ENCODE results near the gene APMAP.

Gene APMAP

DNA sequence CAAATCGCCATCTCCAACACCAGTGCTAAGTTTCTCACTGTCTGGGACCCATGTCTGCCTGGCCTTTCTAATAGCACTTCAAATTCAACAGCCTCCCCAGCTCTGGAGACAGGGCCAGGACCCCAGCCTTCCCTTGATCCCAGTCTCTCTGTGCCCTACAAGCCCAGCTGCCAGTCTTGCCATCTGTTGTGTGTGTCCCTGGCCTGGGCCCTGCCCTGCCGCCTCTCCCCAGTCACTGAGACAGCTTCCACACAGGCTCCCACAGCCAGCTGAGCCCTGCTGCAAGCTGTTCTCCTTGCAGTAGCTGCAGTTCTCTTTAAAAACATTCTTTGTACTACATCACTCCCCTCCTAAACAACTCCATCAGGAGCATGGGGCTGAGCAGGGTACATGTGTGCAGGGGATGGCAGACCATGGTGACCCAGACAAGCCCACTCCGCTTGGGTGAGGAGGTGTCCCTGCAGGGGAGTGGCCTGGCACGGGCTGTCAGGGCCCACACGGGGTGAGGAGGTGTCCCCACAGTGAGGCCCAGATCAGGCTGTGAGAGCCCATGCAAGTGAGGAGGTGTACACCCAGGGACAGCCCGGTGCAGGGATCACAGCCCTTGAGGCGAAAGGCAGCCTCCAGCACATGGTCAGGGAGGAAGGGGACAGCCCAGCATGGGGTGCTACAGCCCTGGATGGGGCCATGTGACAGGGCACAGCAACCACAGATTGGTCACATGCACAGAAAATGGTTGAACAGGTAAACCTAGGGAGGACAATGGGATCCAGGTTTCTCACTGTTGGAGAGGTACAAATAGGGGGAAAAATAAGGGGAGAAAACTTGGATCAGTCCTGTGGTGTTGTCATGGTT is 27.3 kb downstream of the APMAP start:
- no peak for DNase-seq (ENCODE audit: low read depth)

GRCh38 chr20:24964506-24964840 is 28.1 kb downstream of the APMAP start:
- no peak for DNase-seq (ENCODE audit: low read depth)

- no peak for DNase-seq (ENCODE audit: low read depth)
These were observed 28.7 kb downstream of the APMAP start for GRCh38 chr20:24963672-24964505.

DNA sequence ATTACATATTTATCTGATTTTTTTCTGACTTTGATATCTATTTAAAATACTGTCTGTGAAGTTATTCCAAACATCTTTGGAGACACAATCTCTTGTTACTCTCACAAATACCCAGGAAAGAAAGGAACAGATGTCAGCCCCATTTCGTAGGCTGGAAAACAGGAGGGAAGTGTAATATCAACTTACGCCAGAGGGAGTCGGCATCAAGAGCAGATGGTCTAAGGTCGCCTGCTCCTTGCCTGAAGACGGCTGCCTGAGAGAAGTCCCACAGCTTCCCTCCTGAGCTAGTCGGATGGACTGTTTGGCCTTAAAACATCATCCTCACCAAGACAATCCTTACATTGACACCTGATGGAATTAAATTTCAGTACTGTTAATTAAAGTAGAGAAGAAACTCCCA is 30.0 kb downstream of the APMAP start:
- no peak for DNase-seq (ENCODE audit: low read depth)

GRCh38 chr20:24962182-24962492 is 30.4 kb downstream of the APMAP start:
- DNase-seq (ENCODE audit: low read depth): no peak

DNA sequence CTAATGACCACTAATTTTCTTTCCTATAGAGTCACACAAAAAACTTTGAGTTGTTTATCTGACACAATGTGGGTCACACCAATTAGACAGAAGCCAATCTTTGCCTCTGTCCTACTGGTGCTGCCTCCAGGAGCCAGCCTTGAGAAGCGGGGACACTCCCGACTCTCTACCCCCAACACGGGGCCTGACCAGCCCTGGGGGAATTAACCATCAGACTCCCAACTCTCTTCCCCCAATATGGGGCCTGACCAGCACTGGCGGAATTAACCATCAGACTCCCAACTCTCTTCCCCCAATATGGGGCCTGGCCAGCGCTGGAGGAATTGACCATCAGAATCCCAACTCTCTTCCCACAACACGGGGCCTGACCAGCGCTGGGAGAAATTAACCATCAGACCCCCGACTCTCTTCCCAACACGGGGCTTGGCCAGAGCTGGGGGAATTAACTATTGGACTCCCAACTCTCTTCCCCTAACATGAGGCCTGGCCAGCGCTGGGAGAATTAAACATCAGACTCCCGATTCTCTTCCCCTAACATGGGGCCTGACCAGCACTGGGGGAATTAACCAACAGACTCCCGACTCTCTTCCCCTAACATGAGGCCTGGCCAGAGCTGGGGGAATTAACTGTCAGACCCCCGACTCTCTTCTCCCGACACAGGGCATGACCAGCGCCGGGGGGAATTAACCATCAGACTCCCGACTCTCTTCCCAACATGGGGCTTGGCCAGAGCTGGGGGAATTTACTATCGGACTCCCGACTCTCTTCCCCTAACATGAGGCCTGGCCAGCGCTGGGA is 31.0 kb downstream of the APMAP start:
- no peak for DNase-seq (ENCODE audit: low read depth)

DNA sequence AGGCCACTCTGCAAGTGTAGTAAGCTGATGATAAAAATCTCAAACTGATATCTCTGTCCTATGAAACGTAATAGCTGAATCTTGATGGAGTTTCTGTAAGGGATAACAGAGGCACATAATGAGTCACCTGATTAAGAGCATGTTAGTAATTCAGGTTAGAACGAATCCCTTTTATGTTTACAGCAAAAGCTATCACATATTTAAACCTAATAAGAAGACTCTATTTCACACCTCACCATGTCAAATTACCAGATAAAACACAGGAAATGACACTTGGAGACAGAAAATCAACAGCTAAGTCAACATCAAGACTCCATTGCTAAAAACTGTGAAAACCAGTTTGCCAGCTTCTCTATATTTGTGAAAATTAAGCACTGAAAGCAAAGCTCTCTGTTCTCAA is 31.7 kb downstream of the APMAP start:
- no peak for DNase-seq (ENCODE audit: low read depth)

DNA sequence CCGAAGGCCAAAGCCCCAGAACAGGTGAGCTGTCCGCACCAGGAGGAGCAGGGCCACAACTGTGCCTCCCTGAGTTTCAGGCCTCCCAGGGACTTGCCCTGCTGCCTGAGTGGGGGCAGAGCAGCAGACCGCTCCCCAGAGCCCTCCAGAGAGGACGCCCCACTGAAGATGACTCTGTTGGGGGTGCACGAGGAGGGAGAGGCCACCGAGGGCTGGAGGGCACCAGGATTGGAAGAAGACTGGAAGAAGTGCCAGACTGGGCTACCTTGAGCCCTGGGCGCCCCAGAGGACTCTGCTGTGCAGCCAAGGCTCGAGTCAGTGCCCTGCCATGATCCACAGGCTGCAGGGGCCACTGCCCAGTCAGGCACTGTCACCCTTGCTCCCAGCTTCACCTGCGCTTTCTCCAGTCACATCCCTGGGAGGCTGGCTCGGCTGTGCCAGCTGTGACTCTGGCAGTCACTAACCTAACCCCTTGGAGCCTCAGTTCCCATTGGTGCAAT is 32.2 kb downstream of the APMAP start:
- no peak for DNase-seq (ENCODE audit: low read depth)

- no peak for DNase-seq (ENCODE audit: low read depth)
These were observed 32.8 kb downstream of the APMAP start for GRCh38 chr20:24959591-24960301.

GRCh38 chr20:24958506-24959385 is 33.8 kb downstream of the APMAP start:
- no peak for DNase-seq (ENCODE audit: low read depth)

GRCh38 chr20:24957326-24958016 is 35.1 kb downstream of the APMAP start:
- DNase-seq (ENCODE audit: low read depth): no peak

GRCh38 chr20:24956001-24956841 is 36.3 kb downstream of the APMAP start:
- DNase-seq (ENCODE audit: low read depth): no peak

GRCh38 chr20:24955045-24955444 is 37.5 kb downstream of the APMAP start:
- DNase-seq (ENCODE audit: low read depth): no peak

DNA sequence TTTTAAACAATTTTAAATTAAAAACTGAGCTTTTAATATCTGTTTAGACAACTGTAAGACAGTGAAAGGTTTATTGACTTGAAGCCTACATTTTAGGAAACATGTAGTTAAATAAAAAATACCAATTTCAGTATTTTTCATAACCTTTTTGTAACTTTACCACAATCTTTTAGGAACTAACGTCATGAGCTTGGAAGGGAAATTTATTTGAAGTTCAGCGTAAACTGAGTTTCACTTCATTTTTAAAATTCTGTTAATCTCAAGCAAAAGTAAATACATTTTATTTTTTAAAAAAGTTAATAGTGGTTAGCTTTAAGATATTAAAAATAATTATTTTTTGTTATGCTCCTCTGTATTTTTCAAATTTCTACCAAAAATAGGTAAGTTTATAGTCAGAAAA is 38.0 kb downstream of the APMAP start:
- DNase-seq (ENCODE audit: low read depth): no peak

DNA sequence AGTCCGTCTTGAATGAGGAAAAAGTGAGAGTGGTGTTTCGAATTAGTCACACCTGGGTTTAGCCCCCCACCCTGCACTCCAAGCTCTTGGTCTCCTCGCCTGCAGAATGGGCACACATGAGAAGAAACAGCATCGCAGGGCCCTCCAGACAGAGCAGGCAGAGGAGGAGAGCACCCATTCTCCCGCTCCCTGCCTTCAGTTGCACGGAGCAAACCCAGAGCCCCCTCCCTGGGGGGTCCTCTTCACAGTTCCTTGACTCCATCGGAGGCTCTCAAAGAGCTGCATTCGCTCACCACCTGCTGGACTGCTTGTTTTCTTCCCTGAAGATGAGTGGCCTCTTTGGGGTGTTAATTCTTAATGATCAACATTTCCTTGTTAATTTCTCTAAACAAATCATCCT is 38.4 kb downstream of the APMAP start:
- no peak for DNase-seq (ENCODE audit: low read depth)

DNA sequence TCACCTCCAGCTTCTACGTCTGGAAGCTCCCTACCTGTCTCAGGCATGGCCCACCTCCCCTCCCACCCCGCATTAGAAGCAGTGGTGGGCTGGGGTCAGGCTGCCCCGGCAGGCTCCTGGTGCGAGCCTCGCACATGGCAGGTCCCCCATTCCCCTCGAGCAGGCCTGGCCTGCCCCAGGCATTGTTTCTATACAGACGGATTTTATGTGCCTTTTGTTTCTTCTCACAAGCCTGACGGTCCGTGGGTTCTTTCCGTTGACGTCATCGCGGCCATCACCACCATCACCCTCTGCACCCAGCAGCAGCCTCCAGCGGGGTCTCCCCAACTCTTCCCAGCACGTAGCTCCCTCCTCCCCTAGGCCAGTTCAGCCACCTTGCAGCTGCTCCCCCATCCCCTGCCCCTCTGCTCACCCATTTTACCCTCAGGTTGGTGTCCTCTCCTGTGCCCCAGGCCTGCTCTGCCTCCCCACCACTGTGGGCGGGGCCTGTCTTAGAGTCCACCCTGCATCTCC is 38.9 kb downstream of the APMAP start:
- DNase-seq (ENCODE audit: low read depth): no peak

DNA sequence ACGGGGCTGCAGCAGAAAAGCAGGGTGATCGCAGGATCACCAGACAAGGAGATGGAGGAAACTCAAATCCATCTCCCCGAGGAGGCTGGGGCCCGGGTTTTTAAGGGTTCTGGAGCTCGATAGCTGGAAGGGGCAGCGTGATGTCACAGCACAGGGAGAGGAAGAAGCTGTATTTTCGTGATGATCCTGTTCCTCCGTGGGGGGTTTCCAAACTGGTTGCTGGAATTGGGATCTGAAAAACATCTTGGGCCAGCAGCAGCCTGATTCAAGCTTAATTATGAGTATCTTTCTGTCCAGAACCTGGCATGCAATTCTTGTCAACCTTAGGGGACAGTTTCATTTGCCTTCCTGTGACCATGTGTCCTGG is 39.4 kb downstream of the APMAP start:
- no peak for DNase-seq (ENCODE audit: low read depth)

DNA sequence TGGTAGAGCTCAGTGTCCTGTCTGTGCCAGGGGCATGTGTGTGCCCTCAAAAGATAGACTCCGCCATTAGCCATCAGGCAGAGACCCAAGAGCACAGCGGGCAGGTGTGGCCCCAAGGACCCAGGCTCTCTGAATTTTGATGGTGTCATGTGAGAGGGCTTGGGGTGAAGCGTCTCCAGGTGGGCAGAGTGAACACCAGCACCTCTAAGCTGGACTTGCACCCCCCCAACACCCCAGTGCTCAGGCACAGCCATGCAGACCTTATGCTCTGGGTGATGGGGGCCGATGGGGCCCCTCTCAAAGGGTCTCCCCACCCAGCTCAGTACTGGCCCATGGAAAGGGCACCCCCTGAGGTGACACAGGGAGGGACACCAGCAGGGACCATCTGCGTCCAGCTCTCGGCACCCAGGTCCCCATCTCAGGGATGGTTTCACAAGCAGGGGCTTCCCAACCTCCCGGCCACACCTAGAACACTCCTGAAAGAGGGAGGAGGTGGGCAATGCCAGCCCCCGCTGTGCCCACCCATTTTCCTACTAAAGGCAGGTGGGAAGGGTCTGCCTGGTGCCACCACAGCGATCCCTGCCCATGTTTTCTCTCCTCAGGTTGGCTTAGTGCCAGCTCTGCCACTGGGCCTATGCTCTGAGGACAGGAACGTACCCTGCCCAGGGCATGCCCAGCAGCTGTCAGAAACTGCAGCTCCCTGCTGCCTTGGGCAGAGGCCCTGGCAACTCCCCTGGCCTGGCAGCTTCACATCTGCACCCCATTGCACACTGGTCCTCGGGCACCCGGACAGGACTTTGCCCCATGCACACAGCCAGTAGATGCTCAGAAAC is 40.0 kb downstream of the APMAP start:
- DNase-seq (ENCODE audit: low read depth): no peak

Data from activated T-cell treated with anti-CD3 and anti-CD28 coated beads for 24 hours (primary cell).